Camera-type eye (tissue), 1 donor: ENCODE results near the gene UNC50. TPM values are rescaled to one million over a fixed set of nuclear protein-coding genes. Genes with fewer than 3 reads are reported as not detected.

ENCODE experiments used
- total RNA-seq: library from RNA; depleted of rRNA; stranded (reverse); fragments of >200 nt; gene quantifications from one replicate; pipeline ENCODE4 v1.2.3, GENCODE V29; 2014

Gene UNC50
- 56.0 TPM for total RNA-seq

GRCh38 chr2:98608116-98608961 lies at the start of gene UNC50, which contains the start of gene COA5:
Gene UNC50, plus strand, starts transcription at chr2:98608589. Its CDS starts 1,171 bp downstream, at chr2:98609760.
Gene COA5, minus strand, starts transcription at chr2:98608512. Its CDS starts 107 bp downstream, at chr2:98608405.

Other genes starting within 250 kb of the UNC50 start
- 46.2 TPM for gene INPP4A, start 163.7 kb upstream of the UNC50 start, total RNA-seq
- gene COA5, start 77 bp upstream of the UNC50 start, total RNA-seq: 82.3 TPM
- gene MGAT4A, start 122.5 kb downstream of the UNC50 start, total RNA-seq: 38.6 TPM